SH-SY5Y (cell line): ENCODE results near the gene DHX34.

Source experiments
- GATA2 ChIP-seq: IDR thresholded peaks from 2 replicates; pipeline ENCODE4 v1.6.1; 2011; ENCODE audit warnings: mild to moderate bottlenecking, low read depth, low read length
- GATA3 ChIP-seq: IDR thresholded peaks from 2 replicates; pipeline ENCODE4 v1.6.1; 2011; ENCODE audit warnings: low read depth, mild to moderate bottlenecking, low read length, moderate library complexity

DNA sequence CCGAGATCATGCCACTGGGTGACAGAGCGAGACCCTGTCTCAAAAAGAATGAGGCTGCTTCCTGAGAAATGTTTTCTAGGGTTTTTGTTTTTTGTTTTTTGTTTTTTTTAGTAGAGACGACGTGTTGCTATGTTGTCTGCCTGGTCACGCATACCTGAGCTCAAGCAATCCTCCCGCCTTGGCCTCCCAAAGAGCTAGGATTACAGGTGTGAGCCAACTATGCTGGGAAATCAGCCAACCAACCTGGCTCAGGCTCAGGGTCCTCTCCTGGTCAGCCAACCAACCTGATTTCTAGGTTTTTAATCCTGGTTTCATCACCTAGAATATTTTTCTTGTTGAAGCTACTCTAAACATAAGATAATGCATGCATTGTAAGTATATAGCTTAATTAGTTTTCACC is 7.8 kb downstream of the DHX34 start:
- no peak for TF ChIP-seq GATA2
- no peak for TF ChIP-seq GATA3
